Mucosa of descending colon (tissue), 3 donors: ENCODE results near the gene NUFIP1. TPM values are rescaled to one million over a fixed set of nuclear protein-coding genes. Genes with fewer than 3 reads are reported as not detected.

Experiments
- ATAC-seq: fragments of 200-7000 bp; cut with Tn5 transposase; one replicate; pipeline ENCODE4 v1.9.1; 2020; ENCODE audit warnings: mild to moderate bottlenecking, moderate library complexity
- DNase-seq, 3 donors: peaks; one replicate each; pipeline ENCODE4 v3.0.0-alpha.2; 2020
- H3K36me3 ChIP-seq: fragments of 200-600 bp; one replicate; pipeline ENCODE4 v1.8.0; 2021; ENCODE audit warnings: low read depth, mild to moderate bottlenecking
- H3K4me1 ChIP-seq: fragments of 200-600 bp; one replicate; pipeline ENCODE4 v1.8.0; 2021; ENCODE audit warnings: low read depth, mild to moderate bottlenecking
- H3K4me3 ChIP-seq: fragments of 200-600 bp; one replicate; pipeline ENCODE4 v1.8.0; 2021; ENCODE audit warnings: mild to moderate bottlenecking
- H3K9me3 ChIP-seq: fragments of 200-600 bp; one replicate; pipeline ENCODE4 v1.8.0; 2021; ENCODE audit warnings: mild to moderate bottlenecking
- intact Hi-C, 2 donors: fragments of 100-400 bp; cut with DNase I in 1 of 2; cut with micrococcal nuclease in 1 of 2; formaldehyde crosslinking; loops; one replicate each; pipeline versions ENCODE4 v1.11.0 to v1.11.1; 2022; cut with DNase I, micrococcal nuclease
- total RNA-seq, 3 donors: library from RNA; stranded (reverse); fragmentation: NEBNext Ultra II Directional in 2 of 3; extraction: Animal tissue kit (Norgen Biotek cat#: 25700) in 2 of 3; gene quantifications; one replicate each; pipeline versions ENCODE4 v1.2.1 to v1.2.4, GENCODE V29; 2021 to 2023
- TF ChIP-seq, protein P1 (sequence below): fragments of 200-600 bp; IDR thresholded peaks from one replicate; pipeline ENCODE4 v1.8.0; 2022; ENCODE audit warnings: antibody characterized with exemption, mild to moderate bottlenecking
- donor health status: DM: no; HTN: no; CAD: no; lungs with moderate emphysema.
- donor health status: DM: no; HTN: no; CAD: no.
- donor health status: DM: no; HTN: yes; CAD: no.

NUFIP1 gene
- total RNA-seq, 3 donors from 2014 or later, result 1.5 to 3.9 (median 3.3) TPM

DNA sequence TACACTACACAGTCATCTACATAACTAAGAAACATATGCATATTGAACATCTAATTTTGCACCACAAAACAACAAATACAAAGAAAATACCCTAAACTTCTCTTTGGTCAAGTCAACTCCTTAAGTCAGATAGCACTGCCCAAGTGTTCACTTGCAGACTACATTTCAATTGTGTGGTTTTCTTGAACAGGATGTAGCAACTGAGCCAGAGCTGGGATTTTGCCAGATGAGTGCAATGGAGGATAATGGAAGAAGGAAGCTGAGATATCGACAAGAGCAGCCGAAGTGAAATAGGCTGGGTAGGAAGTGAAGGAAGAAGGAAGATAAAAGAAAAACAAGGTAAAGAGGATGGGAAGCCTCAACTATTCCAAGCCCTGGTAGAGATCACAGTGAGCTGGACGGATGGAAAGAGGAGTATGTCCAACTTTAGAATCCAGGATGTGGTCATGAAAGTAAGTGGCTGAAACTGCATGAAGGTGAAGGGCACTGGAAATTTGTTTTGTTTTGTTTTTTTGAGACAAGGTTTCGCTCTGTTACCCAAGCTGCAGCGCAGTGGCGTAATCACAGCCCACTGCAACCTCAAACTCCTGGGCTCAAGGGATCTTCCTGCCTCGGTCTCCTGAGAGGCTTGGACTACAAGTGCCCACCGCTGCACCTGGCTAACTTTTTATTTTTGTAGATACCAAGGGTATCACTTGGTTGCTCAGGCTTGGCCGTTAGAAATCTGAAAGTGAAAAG lies 15.0 kb downstream of the NUFIP1 start:
- Histone ChIP-seq H3K36me3 (no peaks in the 10 kb centered on the region), H3K4me3 (no peak overlapping the region), H3K4me1 (no peaks in the 10 kb centered on the region), H3K9me3 (no peaks in the 10 kb centered on the region)
- intact Hi-C loops, result loop anchor here (5.0 kb wide), 1 partner anchor 492 kb away; no protein-coding TSS in a partner anchor
- peak in 1 of 3 donors; percentile 38 for DNase-seq
- TF ChIP-seq, protein P1, sequence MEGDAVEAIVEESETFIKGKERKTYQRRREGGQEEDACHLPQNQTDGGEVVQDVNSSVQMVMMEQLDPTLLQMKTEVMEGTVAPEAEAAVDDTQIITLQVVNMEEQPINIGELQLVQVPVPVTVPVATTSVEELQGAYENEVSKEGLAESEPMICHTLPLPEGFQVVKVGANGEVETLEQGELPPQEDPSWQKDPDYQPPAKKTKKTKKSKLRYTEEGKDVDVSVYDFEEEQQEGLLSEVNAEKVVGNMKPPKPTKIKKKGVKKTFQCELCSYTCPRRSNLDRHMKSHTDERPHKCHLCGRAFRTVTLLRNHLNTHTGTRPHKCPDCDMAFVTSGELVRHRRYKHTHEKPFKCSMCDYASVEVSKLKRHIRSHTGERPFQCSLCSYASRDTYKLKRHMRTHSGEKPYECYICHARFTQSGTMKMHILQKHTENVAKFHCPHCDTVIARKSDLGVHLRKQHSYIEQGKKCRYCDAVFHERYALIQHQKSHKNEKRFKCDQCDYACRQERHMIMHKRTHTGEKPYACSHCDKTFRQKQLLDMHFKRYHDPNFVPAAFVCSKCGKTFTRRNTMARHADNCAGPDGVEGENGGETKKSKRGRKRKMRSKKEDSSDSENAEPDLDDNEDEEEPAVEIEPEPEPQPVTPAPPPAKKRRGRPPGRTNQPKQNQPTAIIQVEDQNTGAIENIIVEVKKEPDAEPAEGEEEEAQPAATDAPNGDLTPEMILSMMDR, result no peak
- ATAC-seq, result no peak

DNA sequence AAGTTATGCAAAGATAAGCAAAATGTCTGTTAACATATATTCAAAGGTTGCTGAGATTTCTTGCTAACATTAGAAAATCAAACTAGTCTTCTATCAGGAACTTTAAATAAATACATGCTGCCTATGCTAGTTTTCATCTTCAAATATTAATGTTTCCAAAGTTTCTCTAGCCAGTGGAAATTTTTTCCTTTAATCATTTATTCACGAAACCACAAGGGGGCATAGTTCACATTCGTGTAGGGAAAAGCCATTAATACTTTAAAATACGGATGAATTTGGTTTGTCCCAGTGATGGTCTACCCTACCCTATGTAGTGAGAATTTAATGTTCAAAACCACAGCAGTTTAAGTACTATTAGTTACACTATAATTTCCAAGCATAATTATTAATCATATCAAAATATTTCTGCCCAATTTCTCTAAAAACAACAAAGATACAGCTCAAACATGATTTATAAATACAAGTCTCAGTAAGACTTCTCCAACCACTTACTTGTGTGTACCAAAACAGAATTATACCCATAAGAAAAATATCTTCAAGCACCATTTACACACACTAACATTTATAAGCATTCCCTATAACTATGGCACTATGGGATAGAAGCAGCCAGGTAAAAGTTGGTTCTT lies 16.2 kb downstream of the NUFIP1 start:
- ATAC-seq (no peak), DNase-seq (no peak)
- Histone ChIP-seq H3K36me3 (no peaks in the 10 kb centered on the region), H3K4me3 (no peak overlapping the region), H3K4me1 (peaks cover 4% of the 10 kb centered on the region), H3K9me3 (no peaks in the 10 kb centered on the region)
- TF ChIP-seq, protein P1, result no peak
- intact Hi-C loops, result loop anchor here (5.0 kb wide), 1 partner anchor 491 kb away; no protein-coding TSS in a partner anchor

DNA sequence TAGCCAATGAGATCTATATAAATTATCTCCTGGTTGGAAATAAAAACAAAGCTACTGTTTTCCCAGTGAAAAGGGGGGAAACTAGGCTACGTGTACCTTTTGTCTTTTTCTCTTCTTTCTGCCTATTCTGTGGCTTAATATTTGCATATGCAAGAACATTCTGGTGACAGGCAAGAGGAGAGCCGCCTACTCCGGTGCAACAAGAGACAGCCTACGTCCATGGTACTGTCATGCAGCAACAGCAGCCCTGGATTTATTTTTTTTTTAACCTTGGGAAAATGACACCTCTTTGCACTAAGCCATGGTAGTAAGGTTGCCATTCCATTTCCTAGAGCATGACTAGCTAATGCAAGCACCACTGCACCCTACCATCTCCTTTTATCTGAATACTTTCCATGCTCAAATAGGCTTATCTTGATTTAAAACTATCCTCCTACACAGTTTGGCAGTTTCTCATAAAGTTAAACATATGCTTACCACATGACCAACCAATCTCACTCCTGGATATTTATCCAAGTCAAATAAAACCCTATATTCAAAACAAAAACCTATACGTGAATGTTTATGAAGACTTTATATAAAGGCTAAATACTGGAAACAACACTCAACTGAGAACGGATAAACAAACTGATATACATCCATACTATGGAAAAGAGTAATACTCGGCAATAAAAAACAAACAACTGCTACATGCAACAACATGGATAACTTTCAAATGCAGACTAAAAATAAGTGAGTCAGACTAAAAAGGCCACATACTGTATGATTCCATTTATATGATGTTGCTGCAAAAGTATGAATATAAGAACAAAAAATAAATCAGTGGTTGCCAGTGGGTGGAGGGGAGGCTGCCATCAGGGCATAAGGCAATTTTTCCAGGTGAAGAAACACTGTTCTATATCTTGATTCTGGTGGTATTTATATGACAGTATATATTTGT lies 17.3 kb downstream of the NUFIP1 start:
- intact Hi-C loops, result loop anchor here (5.0 kb wide), 1 partner anchor 490 kb away; no protein-coding TSS in a partner anchor
- ATAC-seq, result peak; percentile 21
- H3K4me3 ChIP-seq, result no peak overlapping the region
- peaks cover 7% of the 10 kb centered on the region for H3K4me1 ChIP-seq
- DNase-seq, result no peak
- H3K36me3 ChIP-seq, result no peaks in the 10 kb centered on the region
- TF ChIP-seq, protein P1, result no peak
- no peaks in the 10 kb centered on the region for H3K9me3 ChIP-seq

DNA sequence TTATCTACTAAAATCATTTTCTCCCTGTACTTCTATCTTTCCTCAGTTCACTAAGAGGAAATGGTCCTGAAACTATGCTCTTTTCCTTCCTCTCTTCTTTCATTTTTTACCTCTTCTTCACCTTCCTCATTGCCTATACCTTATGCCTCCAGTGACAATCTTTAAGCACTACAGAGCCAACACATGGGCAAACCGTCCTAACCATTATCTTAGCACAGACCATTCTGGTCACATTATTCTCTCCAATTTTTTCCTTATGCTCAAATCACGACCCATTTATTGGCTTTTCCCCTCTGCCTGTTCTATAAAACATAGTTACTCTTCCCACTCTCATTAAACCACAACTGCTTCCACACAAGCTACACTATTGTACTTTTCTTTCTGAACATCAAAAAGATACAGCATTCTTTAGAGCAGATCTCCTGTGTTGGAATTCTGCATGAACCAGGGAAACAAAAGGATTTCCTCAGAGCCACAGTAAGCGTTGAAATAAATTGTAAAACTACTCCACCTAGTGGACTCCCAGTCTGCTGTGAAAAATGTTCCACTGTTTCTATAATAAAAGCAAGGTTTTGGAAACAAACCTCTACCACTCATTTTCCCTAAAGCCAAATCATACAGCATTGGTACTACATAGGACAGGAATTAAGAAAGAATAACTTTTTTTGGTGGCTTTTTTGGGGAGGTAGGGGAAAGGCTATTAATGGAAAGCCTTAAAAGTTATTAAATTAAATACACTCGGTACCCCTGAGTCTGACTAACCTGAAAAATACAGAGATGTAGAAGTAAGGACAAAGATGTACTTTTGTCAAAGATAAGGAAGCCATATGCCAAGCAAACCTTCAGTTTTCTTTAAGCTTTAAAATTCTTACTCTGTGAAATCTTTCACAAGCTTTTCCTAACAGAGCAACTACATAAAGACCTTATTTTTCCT lies 19.5 kb downstream of the NUFIP1 start:
- H3K9me3 ChIP-seq, result no peaks in the 10 kb centered on the region
- ATAC-seq (peak; percentile 80), DNase-seq (peak in 1 of 3 donors; percentile 43)
- H3K36me3 ChIP-seq, result no peaks in the 10 kb centered on the region
- intact Hi-C loops, result loop anchor here (5.0 kb wide), 1 partner anchor 488 kb away; no protein-coding TSS in a partner anchor
- H3K4me3 ChIP-seq, result no peak overlapping the region
- peaks cover 7% of the 10 kb centered on the region for H3K4me1 ChIP-seq
- TF ChIP-seq, protein P1, result peak; percentile 47
